Keratinocyte (primary cell): Measurements from ENCODE around the gene SUGCT.

Experiments used
- CTCF ChIP-seq, 3 experiments: IDR thresholded peaks in 1 of 3; conservative IDR thresholded peaks in 1 of 3; optimal IDR thresholded peaks in 1 of 3; 2 replicates in 2 of 3; 3 replicates in 1 of 3; pipeline versions ENCODE3 to v1.5.1; 2011; ENCODE audit warnings: low read length in 3 of 3, mild to moderate bottlenecking in 3 of 3, moderate library complexity in 2 of 3, control low read depth in 1 of 3, inconsistent platforms in 1 of 3; ENCODE audit not compliant: insufficient read depth in 2 of 3; ENCODE audit errors: extremely low read depth in 1 of 3
- EZH2 ChIP-seq: IDR thresholded peaks from one replicate; pipeline ENCODE4 v1.6.1; 2012; ENCODE audit warnings: inconsistent platforms, mild to moderate bottlenecking, low read length, moderate library complexity

DNA sequence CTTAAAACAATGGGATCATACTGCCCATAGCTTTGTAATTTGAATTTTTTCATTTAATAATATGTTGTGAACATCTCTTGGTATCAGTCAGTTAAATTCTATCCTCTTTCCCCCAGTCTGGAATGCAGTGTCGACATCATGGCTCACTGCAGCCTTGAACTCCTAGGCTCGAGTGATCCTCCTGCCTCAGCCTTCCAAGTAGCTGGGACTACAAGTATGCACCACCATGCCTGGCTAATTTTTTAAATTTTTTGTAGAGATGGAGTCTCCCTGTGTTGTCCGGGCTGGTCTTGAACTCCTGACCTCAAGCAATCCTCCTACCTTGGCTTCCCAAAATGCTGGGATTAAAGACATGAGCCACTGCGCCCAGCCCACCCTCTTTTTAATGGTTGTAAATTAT is 35.0 kb upstream of the SUGCT start:
- TF ChIP-seq CTCF (optimal IDR thresholded peaks at IDR 0.05 in 1 of 3, IDR thresholded peaks at IDR 0.05 in 1 of 3, conservative IDR thresholded peaks at IDR 0.05 in 1 of 3; ENCODE audit: extremely low read depth in 1 of 3, insufficient read depth in 2 of 3, low read length in 3 of 3): no peak
- TF ChIP-seq EZH2: no peak
